Esophagus muscularis mucosa (tissue), 4 donors: ENCODE measurements around the gene EOGT. TPM values are rescaled to one million over a fixed set of nuclear protein-coding genes. Genes with fewer than 3 reads are reported as not detected.

Source experiments
- DNase-seq: peaks from one replicate; pipeline ENCODE4 v3.0.0-alpha.2; 2017; ENCODE audit errors: extremely low spot score
- H3K27ac ChIP-seq, 4 donors: fragments of 200-600 bp; sonication (generic); replicated peaks in 1 of 4; 1 replicate in 3 of 4; 2 replicates in 1 of 4; pipeline ENCODE4 v1.5.1; 2016 to 2019; ENCODE audit warnings: mild to moderate bottlenecking in 1 of 4
- H3K27me3 ChIP-seq, 4 donors: fragments of 200-600 bp; sonication (generic); one replicate each; pipeline versions ENCODE4 v1.5.1 to v1.6.0; 2016 to 2019
- H3K36me3 ChIP-seq, 4 donors: fragments of 200-600 bp; sonication (generic); one replicate each; pipeline ENCODE4 v1.5.1; 2016 to 2019
- H3K4me1 ChIP-seq, 4 donors: fragments of 200-600 bp; sonication (generic); one replicate each; pipeline ENCODE4 v1.5.1; 2016 to 2019
- H3K4me3 ChIP-seq, 4 donors: fragments of 200-600 bp; sonication (generic); 1 replicate in 2 of 4; 2 replicates in 2 of 4; pipeline ENCODE4 v1.5.1; 2016 to 2019; ENCODE audit warnings: mild to moderate bottlenecking in 4 of 4, moderate library complexity in 1 of 4
- H3K9me3 ChIP-seq, 4 donors: fragments of 200-600 bp; sonication (generic); 1 replicate in 3 of 4; 2 replicates in 1 of 4; pipeline ENCODE4 v1.5.1; 2016 to 2019
- CTCF ChIP-seq, 3 experiments: fragments of 200-600 bp in 2 of 3; fragments of 450-650 bp in 1 of 3; sonication (generic) in 2 of 3; IDR thresholded peaks; one replicate each; pipeline ENCODE4 v1.5.1; 2017 to 2019; ENCODE audit warnings: antibody characterized with exemption in 3 of 3, mild to moderate bottlenecking in 2 of 3, moderate library complexity in 1 of 3
- EP300 ChIP-seq: sonication (generic); formaldehyde crosslinking; IDR thresholded peaks from one replicate; pipeline ENCODE4 v1.6.1; 2017; ENCODE audit warnings: antibody characterized with exemption
- POLR2A ChIP-seq: fragments of 450-650 bp; IDR thresholded peaks from one replicate; pipeline ENCODE4 v1.6.1; 2017; ENCODE audit warnings: antibody characterized with exemption, moderate library complexity, mild to moderate bottlenecking, low read depth
- POLR2AphosphoS5 ChIP-seq, 2 donors: sonication (generic); formaldehyde crosslinking; IDR thresholded peaks; one replicate each; pipeline ENCODE4 v1.6.1; 2017; ENCODE audit warnings: antibody characterized with exemption in 2 of 2
- WGBS: methylation state at CpG from one replicate; pipeline ENCODE4 v1.1.5; 2018; 5-methylcytosine and 5-hydroxymethylcytosine counted together
- intact Hi-C: fragments of 100-400 bp; cut with DNase I; formaldehyde crosslinking; loops from one replicate; pipeline ENCODE4 v1.15.1; 2023
- total RNA-seq, 4 donors: library from RNA; depleted of rRNA; stranded (reverse); fragments of >200 nt; gene quantifications; one replicate each; pipeline versions ENCODE4 v1.1.0 to v1.2.1, GENCODE V29; 2016

The EOGT gene
- total RNA-seq, 4 donors from 2014 or later, result 96.5 to 129 (median 111) TPM

DNA sequence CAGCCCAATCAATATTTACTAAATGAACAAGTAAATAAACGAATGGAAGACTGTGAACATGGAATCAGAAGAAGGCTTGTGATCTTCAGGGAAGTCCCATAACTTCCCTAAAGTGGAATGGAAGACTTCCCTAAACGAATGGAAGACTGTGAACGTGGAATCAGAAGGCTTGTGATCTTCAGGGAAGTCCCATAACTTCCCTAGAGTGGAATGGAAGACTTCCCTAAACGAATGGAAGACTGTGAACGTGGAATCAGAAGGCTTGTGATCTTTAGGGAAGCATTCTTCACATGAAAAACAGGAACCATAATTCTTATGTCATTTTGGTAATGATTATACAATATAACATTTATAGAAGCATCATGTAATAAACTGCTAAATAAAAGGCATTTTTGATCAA lies 38.8 kb downstream of the EOGT start:
- H3K9me3 ChIP-seq, result no peaks in the 10 kb centered on the region
- TF ChIP-seq POLR2A (no peak), POLR2AphosphoS5 (IDR thresholded peaks at IDR 0.05) (no peak), CTCF (IDR thresholded peaks at IDR 0.05) (no peak), EP300 (no peak)
- H3K4me3 ChIP-seq, result no peak overlapping the region
- H3K27me3 ChIP-seq, result no peaks in the 10 kb centered on the region
- intact Hi-C loops, result no loop called here
- peaks cover 0 to 8% (median 0%) of the 10 kb centered on the region in 4 donors for H3K4me1 ChIP-seq
- no peak overlapping the region for H3K27ac ChIP-seq
- no peak for DNase-seq
- peaks cover 36 to 46% (median 39%) of the 10 kb centered on the region in 4 donors for H3K36me3 ChIP-seq
- 82% methylated on average over 5 of the region's 5 CpGs for WGBS

- 66% methylated on average over 6 of the region's 7 CpGs for WGBS
- intact Hi-C loops, result no loop called here
- TF ChIP-seq CTCF (IDR thresholded peaks at IDR 0.05), result no peak
- TF ChIP-seq EP300, result no peak
- TF ChIP-seq POLR2AphosphoS5 (IDR thresholded peaks at IDR 0.05), result peak in 1 of 2 donors; percentile 36
Measured at GRCh38 chr3:68973639-68974038, 39.8 kb downstream of the EOGT start.

GRCh38 chr3:68972358-68972979 lies 41.0 kb downstream of the EOGT start:
- intact Hi-C loops, result no loop called here
- Histone ChIP-seq H3K4me3 (no peak overlapping the region), H3K27me3 (peaks cover 0 to 4% (median 0%) of the 10 kb centered on the region in 4 donors), H3K36me3 (peaks cover 14 to 23% (median 17%) of the 10 kb centered on the region in 4 donors), H3K4me1 (peaks cover 0 to 8% (median 0%) of the 10 kb centered on the region in 4 donors), H3K9me3 (no peaks in the 10 kb centered on the region), H3K27ac (no peak overlapping the region)
- 41% methylated on average over 10 of the region's 11 CpGs for WGBS
- DNase-seq, result peak; percentile 75
- no peak for TF ChIP-seq POLR2A
- TF ChIP-seq EP300, result no peak
- TF ChIP-seq CTCF (IDR thresholded peaks at IDR 0.05), result peak; percentile 53 to 70 (median 54)

More at GRCh38 chr3:68973639-68974038, 39.8 kb downstream of the EOGT start:
- H3K36me3 ChIP-seq, result peaks cover 26 to 35% (median 29%) of the 10 kb centered on the region in 4 donors
- no peak overlapping the region for H3K27ac ChIP-seq
- peaks cover 0 to 8% (median 0%) of the 10 kb centered on the region in 4 donors for H3K4me1 ChIP-seq
- no peaks in the 10 kb centered on the region for H3K27me3 ChIP-seq
- no peak overlapping the region for H3K4me3 ChIP-seq
- no peaks in the 10 kb centered on the region for H3K9me3 ChIP-seq
- peak; percentile 47 for DNase-seq

DNA sequence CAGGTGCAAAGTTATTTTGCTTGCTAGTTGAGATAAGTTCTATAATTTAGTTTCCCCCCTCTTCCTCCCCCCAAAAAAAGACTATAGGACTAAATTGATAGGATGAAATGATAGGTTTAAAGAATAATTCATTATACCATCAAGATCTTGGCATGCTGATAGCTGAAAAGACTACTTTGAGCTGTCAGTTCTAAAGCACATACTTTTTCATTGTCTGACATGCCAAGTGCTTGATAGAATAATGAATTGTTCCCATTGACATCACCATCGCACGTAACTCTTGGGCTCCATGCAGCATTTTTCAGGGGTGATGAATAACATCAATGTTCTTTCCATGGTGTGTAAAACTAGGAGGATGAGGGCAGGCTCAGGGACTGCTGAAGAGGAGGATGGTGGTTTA lies 48.8 kb downstream of the EOGT start:
- peaks cover 0 to 4% (median 0%) of the 10 kb centered on the region in 4 donors for H3K27me3 ChIP-seq
- TF ChIP-seq CTCF (IDR thresholded peaks at IDR 0.05), result no peak
- TF ChIP-seq EP300, result no peak
- no peak for TF ChIP-seq POLR2AphosphoS5 (IDR thresholded peaks at IDR 0.05)
- no peak for TF ChIP-seq POLR2A
- H3K4me3 ChIP-seq, result no peak overlapping the region
- DNase-seq, result no peak
- H3K36me3 ChIP-seq, result no peaks in the 10 kb centered on the region
- intact Hi-C loops, result no loop called here
- no peaks in the 10 kb centered on the region for H3K9me3 ChIP-seq
- no peak overlapping the region for H3K27ac ChIP-seq
- 85% methylated on average over 2 of the region's 2 CpGs for WGBS
- peaks cover 0 to 9% (median 6%) of the 10 kb centered on the region in 4 donors for H3K4me1 ChIP-seq

GRCh38 chr3:68963891-68964290 lies 49.6 kb downstream of the EOGT start:
- H3K36me3 ChIP-seq, result no peaks in the 10 kb centered on the region
- DNase-seq, result no peak
- H3K27me3 ChIP-seq, result peaks cover 0 to 4% (median 0%) of the 10 kb centered on the region in 4 donors
- no peaks in the 10 kb centered on the region for H3K9me3 ChIP-seq
- H3K4me1 ChIP-seq, result peaks cover 0 to 9% (median 6%) of the 10 kb centered on the region in 4 donors
- WGBS, result 27% methylated on average over 5 of the region's 5 CpGs
- H3K27ac ChIP-seq, result no peak overlapping the region
- no peak overlapping the region for H3K4me3 ChIP-seq
- intact Hi-C loops, result no loop called here
- TF ChIP-seq EP300 (no peak), POLR2AphosphoS5 (IDR thresholded peaks at IDR 0.05) (no peak), CTCF (IDR thresholded peaks at IDR 0.05) (no peak), POLR2A (no peak)
